Panc1 (cell line): ENCODE measurements around the gene ELMO1. TPM values are rescaled to one million over a fixed set of nuclear protein-coding genes. Genes with fewer than 3 reads are reported as not detected.

ENCODE experiments used
- ATAC-seq: fragments of 200-7000 bp; cut with Tn5 transposase; 2 replicates; pipeline ENCODE4 v1.9.1; 2020; ENCODE audit warnings: mild to moderate bottlenecking, moderate library complexity
- BruUV-seq: library from RNA; stranded (reverse); fragments of 400-500 nt; replicated peaks from 2 replicates; lab custom pipeline; 2021; lab: Mats Ljungman, UMichigan
- CTCF ChIA-PET: fragments of 300-600 bp; sonication (Branson Sonifier 250); formaldehyde crosslinking; loops from one replicate; lab custom pipeline; 2022; ENCODE audit warnings: antibody characterized with exemption; lab: Charles Lee
- POLR2A ChIA-PET: fragments of 300-600 bp; sonication (Branson Sonifier 250); formaldehyde crosslinking; loops from one replicate; lab custom pipeline; 2022; ENCODE audit warnings: antibody characterized with exemption; lab: Charles Lee
- DNase-seq: peaks from one replicate; pipeline ENCODE4 v3.0.0-alpha.2; 2010; ENCODE audit warnings: low read depth, low spot score
- H3K27ac ChIP-seq: 2 replicates; pipeline ENCODE4 v1.5.1; 2011; ENCODE audit warnings: mild to moderate bottlenecking, low read length, inconsistent platforms
- H3K27me3 ChIP-seq: fragments of 200-500 bp; sonication (Bioruptor generic); 2 replicates; pipeline ENCODE4 v1.6.0; 2014; ENCODE audit warnings: low read length, inconsistent platforms; ENCODE audit not compliant: control insufficient read depth, insufficient read depth
- H3K36me3 ChIP-seq: fragments of 200-500 bp; sonication (Bioruptor generic); 2 replicates; pipeline ENCODE4 v1.5.1; 2014; ENCODE audit warnings: inconsistent platforms, mild to moderate bottlenecking, low read length, moderate library complexity; ENCODE audit not compliant: control insufficient read depth, insufficient read depth
- H3K4me1 ChIP-seq: 2 replicates; pipeline ENCODE4 v1.5.1; 2011; ENCODE audit warnings: inconsistent platforms, mild to moderate bottlenecking, low read length, moderate library complexity; ENCODE audit not compliant: control insufficient read depth, insufficient read depth
- H3K4me3 ChIP-seq, 2 experiments: 2 replicates each; pipeline ENCODE4 v1.5.1; 2011 to 2012; ENCODE audit warnings: low read depth in 2 of 2, low read length in 2 of 2, mild to moderate bottlenecking in 2 of 2, inconsistent platforms in 1 of 2, moderate library complexity in 1 of 2
- H3K9me3 ChIP-seq: fragments of 200-500 bp; sonication (Bioruptor generic); 2 replicates; pipeline ENCODE4 v1.5.1; 2014; ENCODE audit warnings: low read depth, mild to moderate bottlenecking, inconsistent platforms, low read length, moderate library complexity; ENCODE audit not compliant: control insufficient read depth, insufficient read depth
- POLR2AphosphoS5 ChIP-seq: IDR thresholded peaks from 2 replicates; pipeline ENCODE4 v1.6.1; 2012; ENCODE audit warnings: mild to moderate bottlenecking, low read depth, low read length, moderate library complexity
- SIN3A ChIP-seq: IDR thresholded peaks from 2 replicates; pipeline ENCODE4 v1.6.1; 2012; ENCODE audit warnings: low read depth, mild to moderate bottlenecking, low read length, moderate library complexity, borderline replicate concordance; ENCODE audit not compliant: insufficient read depth
- TCF7L2 ChIP-seq: IDR thresholded peaks from 2 replicates; pipeline ENCODE4 v1.6.1; 2011; ENCODE audit warnings: mild to moderate bottlenecking, low read depth, low read length, inconsistent platforms
- in situ Hi-C: cut with HindIII; loops from 2 replicates; pipeline ENCODE4 v1.10.0; 2016; ENCODE audit warnings: low sequenced_read_pairs, low pct_unique_long_range_greater_than_20kb
- intact Hi-C: fragments of 100-400 bp; cut with micrococcal nuclease; formaldehyde crosslinking; loops from one replicate; pipeline ENCODE4 v1.10.0; 2022; ENCODE audit not compliant: unreplicated experiment
- total RNA-seq: library from RNA; stranded (reverse); gene quantifications from one replicate; pipeline ENCODE4 v1.2.1, GENCODE V29; 2021; ENCODE audit not compliant: unreplicated experiment
- TF ChIP-seq, protein P1 (sequence below): fragments of 450-650 bp; IDR thresholded peaks from 2 replicates; pipeline ENCODE4 v1.5.1; 2017; ENCODE audit warnings: mild to moderate bottlenecking
- TF ChIP-seq, protein P2 (sequence below), 2 experiments: IDR thresholded peaks; 2 replicates each; pipeline ENCODE4 v1.6.1; 2011 to 2012; ENCODE audit warnings: low read depth in 2 of 2, control low read depth in 1 of 2, low read length in 1 of 2, mild to moderate bottlenecking in 1 of 2, moderate library complexity in 1 of 2; ENCODE audit not compliant: insufficient read depth in 1 of 2

ELMO1 gene
- total RNA-seq, 1 experiment from 2014 or later = 0.80 TPM

DNA sequence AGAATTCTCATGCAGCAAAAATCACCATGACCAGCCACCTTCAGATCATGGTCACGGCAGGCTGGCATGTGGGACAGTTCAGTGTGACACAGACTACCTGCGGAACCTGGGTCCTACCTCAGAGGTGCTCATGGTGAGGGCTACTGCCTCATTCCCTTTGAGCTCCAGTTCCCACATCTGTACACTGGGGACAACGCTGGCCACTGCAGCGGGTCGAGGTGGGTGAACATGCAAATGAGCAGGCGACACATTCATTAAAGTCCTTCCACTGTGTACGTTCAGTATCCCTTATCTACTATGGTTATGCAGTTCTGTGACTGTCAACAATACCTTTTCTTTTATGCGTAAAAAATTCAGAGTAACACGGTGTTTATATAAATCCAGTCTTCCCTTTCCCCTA is 505.7 kb downstream of the ELMO1 start:
- no TSS peak for BruUV-seq
- no peaks in the 10 kb centered on the region for H3K36me3 ChIP-seq
- TF ChIP-seq POLR2AphosphoS5 (no peak), TCF7L2 (no peak), SIN3A (no peak)
- TF ChIP-seq, protein P1, sequence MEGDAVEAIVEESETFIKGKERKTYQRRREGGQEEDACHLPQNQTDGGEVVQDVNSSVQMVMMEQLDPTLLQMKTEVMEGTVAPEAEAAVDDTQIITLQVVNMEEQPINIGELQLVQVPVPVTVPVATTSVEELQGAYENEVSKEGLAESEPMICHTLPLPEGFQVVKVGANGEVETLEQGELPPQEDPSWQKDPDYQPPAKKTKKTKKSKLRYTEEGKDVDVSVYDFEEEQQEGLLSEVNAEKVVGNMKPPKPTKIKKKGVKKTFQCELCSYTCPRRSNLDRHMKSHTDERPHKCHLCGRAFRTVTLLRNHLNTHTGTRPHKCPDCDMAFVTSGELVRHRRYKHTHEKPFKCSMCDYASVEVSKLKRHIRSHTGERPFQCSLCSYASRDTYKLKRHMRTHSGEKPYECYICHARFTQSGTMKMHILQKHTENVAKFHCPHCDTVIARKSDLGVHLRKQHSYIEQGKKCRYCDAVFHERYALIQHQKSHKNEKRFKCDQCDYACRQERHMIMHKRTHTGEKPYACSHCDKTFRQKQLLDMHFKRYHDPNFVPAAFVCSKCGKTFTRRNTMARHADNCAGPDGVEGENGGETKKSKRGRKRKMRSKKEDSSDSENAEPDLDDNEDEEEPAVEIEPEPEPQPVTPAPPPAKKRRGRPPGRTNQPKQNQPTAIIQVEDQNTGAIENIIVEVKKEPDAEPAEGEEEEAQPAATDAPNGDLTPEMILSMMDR = no peak
- TF ChIP-seq, protein P2, sequence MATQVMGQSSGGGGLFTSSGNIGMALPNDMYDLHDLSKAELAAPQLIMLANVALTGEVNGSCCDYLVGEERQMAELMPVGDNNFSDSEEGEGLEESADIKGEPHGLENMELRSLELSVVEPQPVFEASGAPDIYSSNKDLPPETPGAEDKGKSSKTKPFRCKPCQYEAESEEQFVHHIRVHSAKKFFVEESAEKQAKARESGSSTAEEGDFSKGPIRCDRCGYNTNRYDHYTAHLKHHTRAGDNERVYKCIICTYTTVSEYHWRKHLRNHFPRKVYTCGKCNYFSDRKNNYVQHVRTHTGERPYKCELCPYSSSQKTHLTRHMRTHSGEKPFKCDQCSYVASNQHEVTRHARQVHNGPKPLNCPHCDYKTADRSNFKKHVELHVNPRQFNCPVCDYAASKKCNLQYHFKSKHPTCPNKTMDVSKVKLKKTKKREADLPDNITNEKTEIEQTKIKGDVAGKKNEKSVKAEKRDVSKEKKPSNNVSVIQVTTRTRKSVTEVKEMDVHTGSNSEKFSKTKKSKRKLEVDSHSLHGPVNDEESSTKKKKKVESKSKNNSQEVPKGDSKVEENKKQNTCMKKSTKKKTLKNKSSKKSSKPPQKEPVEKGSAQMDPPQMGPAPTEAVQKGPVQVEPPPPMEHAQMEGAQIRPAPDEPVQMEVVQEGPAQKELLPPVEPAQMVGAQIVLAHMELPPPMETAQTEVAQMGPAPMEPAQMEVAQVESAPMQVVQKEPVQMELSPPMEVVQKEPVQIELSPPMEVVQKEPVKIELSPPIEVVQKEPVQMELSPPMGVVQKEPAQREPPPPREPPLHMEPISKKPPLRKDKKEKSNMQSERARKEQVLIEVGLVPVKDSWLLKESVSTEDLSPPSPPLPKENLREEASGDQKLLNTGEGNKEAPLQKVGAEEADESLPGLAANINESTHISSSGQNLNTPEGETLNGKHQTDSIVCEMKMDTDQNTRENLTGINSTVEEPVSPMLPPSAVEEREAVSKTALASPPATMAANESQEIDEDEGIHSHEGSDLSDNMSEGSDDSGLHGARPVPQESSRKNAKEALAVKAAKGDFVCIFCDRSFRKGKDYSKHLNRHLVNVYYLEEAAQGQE (IDR thresholded peaks at IDR 0.05; ENCODE audit: insufficient read depth in 1 of 2, low read depth in 2 of 2, low read length in 1 of 2) = no peak
- H3K4me1 ChIP-seq = no peaks in the 10 kb centered on the region
- no peak for DNase-seq
- no peak overlapping the region for H3K27ac ChIP-seq
- ATAC-seq = no peak
- H3K4me3 ChIP-seq = no peak overlapping the region
- CTCF ChIA-PET = no interaction called here
- POLR2A ChIA-PET = no interaction called here
- intact Hi-C loops (no loop called here), in situ Hi-C loops (no loop called here)
- peaks cover 62% of the 10 kb centered on the region for H3K9me3 ChIP-seq
- H3K27me3 ChIP-seq = no peaks in the 10 kb centered on the region

DNA sequence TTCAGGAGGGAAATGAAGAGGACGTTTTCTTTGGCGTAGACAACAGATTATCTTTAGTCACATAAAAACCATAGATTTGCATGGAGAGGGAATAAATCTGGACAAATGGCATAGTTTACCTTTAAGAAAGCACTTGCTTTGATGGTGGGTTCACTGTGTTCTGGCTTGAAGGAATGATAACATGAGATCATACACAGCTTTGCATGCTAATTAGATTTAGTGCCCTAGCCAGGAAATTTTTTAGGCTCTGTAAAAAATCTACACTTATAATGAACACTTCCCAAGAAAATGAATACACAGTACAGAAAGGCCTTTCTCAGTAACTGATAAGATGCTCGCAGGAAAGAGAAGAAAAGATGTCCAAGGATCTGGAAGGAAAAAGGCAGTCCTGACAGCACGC is 506.1 kb downstream of the ELMO1 start:
- CTCF ChIA-PET = no interaction called here
- no peaks in the 10 kb centered on the region for H3K27me3 ChIP-seq
- H3K4me1 ChIP-seq = no peaks in the 10 kb centered on the region
- BruUV-seq = no TSS peak
- no peak overlapping the region for H3K27ac ChIP-seq
- no peak for DNase-seq
- POLR2A ChIA-PET = no interaction called here
- no peak for ATAC-seq
- intact Hi-C loops = no loop called here
- in situ Hi-C loops = no loop called here
- H3K9me3 ChIP-seq = peaks cover 66% of the 10 kb centered on the region
- no peak for TF ChIP-seq POLR2AphosphoS5
- TF ChIP-seq, protein P1 = no peak
- TF ChIP-seq SIN3A = no peak
- TF ChIP-seq TCF7L2 = no peak
- TF ChIP-seq, protein P2 (IDR thresholded peaks at IDR 0.05; ENCODE audit: insufficient read depth in 1 of 2, low read depth in 2 of 2, low read length in 1 of 2) = no peak
- H3K4me3 ChIP-seq = no peak overlapping the region
- no peaks in the 10 kb centered on the region for H3K36me3 ChIP-seq
